ENCODE results near the gene PORCN. TPM values are rescaled to one million over a fixed set of nuclear protein-coding genes. Genes with fewer than 3 reads are reported as not detected.

Gene PORCN
- total RNA-seq, 4 donors from 2014 or later, result 11.4 to 18.7 (median 12.3) TPM

GRCh38 chrX:48560056-48560455 lies 51.3 kb downstream of the PORCN start:
- Histone ChIP-seq H3K4me3 (no peak overlapping the region), H3K4me1 (no peaks in the 10 kb centered on the region), H3K36me3 (peaks cover 0 to 12% of the 10 kb centered on the region in 2 donors), H3K27me3 (no peaks in the 10 kb centered on the region), H3K9me3 (no peaks in the 10 kb centered on the region), H3K27ac (no peak overlapping the region)
- DNase-seq, result no peak
- in situ Hi-C loops (cut with MboI; ENCODE audit: low sequenced_read_pairs in 4 of 4) (no loop called here), intact Hi-C loops (cut with DNase I; ENCODE audit: low total_unique reads) (no loop called here)
- no peak for ATAC-seq
- TF ChIP-seq CTCF (IDR thresholded peaks at IDR 0.05 in 4 of 5, conservative IDR thresholded peaks at IDR 0.05 in 1 of 5) (no peak), POLR2A (IDR thresholded peaks at IDR 0.05) (no peak)

- Histone ChIP-seq H3K4me3 (no peak overlapping the region), H3K27me3 (no peaks in the 10 kb centered on the region), H3K9me3 (no peaks in the 10 kb centered on the region), H3K4me1 (no peaks in the 10 kb centered on the region), H3K27ac (no peak overlapping the region), H3K36me3 (peaks cover 0 to 9% of the 10 kb centered on the region in 2 donors)
- DNase-seq, result no peak
- no peak for ATAC-seq
- intact Hi-C loops (cut with DNase I; ENCODE audit: low total_unique reads) (no loop called here), in situ Hi-C loops (cut with MboI; ENCODE audit: low sequenced_read_pairs in 4 of 4) (no loop called here)
- TF ChIP-seq CTCF (IDR thresholded peaks at IDR 0.05 in 4 of 5, conservative IDR thresholded peaks at IDR 0.05 in 1 of 5), result no peak
- no peak for TF ChIP-seq POLR2A (IDR thresholded peaks at IDR 0.05)
These were observed 51.9 kb downstream of the PORCN start for GRCh38 chrX:48560681-48561080.

DNA sequence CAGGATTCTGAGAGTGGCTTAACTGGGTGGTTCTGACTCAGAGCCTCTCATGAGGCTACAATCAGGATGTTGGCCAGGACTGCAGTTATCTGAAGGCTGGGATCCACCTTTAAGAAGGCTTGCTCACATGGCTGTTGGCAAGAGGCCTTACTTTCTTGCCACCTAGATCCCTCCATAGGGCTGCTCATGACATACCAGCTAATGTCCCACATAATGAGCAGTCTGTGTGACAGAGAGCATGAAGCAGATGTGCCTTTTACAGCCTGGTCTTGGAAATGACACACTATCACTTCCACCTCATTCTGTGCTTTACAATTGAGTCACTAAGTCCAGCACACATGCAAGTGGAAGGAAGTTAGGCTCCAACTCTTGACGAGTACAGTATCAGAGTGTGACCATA lies 61.2 kb downstream of the PORCN start:
- Histone ChIP-seq H3K4me3 (no peak overlapping the region), H3K9me3 (no peaks in the 10 kb centered on the region), H3K36me3 (no peaks in the 10 kb centered on the region), H3K4me1 (no peaks in the 10 kb centered on the region), H3K27me3 (no peaks in the 10 kb centered on the region), H3K27ac (no peak overlapping the region)
- intact Hi-C loops (cut with DNase I; ENCODE audit: low total_unique reads), result loop anchor here (10.0 kb wide), 1 partner anchor 95 kb away; the partner anchor contains the start of genes FTSJ1 and SLC38A5
- no peak for DNase-seq
- no peak for TF ChIP-seq POLR2A (IDR thresholded peaks at IDR 0.05)
- no peak for TF ChIP-seq CTCF (IDR thresholded peaks at IDR 0.05 in 4 of 5, conservative IDR thresholded peaks at IDR 0.05 in 1 of 5)
- in situ Hi-C loops (cut with MboI; ENCODE audit: low sequenced_read_pairs in 4 of 4), result no loop called here
- no peak for ATAC-seq

Other genes starting within 250 kb of the PORCN start
- gene SSX3, start 152.3 kb upstream of the PORCN start, total RNA-seq, result not detected
- gene SSX4, start 125.5 kb upstream of the PORCN start, total RNA-seq, result not detected
- not detected for gene SSX4B, start 97.0 kb upstream of the PORCN start, total RNA-seq
- gene SLC38A5, start 38.7 kb upstream of the PORCN start, total RNA-seq, result under 1 TPM in 2 of 4 donors, not detected in 2; 0.46 to 0.69 TPM
- gene FTSJ1, start 32.8 kb upstream of the PORCN start, total RNA-seq, result 10 to 100 TPM; 31.4 to 47.7 (median 38.2) TPM
- 1 to 10 TPM; 2.7 to 5.3 (median 4.3) TPM for gene EBP, start 12.8 kb downstream of the PORCN start, total RNA-seq
- 10 to 100 TPM; 10.3 to 14.8 (median 11.9) TPM for gene TBC1D25, start 30.7 kb downstream of the PORCN start, total RNA-seq
- gene RBM3, start 65.5 kb downstream of the PORCN start, total RNA-seq, result 10 to 100 TPM; 49.2 to 92.1 (median 59.9) TPM
- 100 to 1,000 TPM in 3 of 4 donors, 10 to 100 TPM in 1; 82.7 to 143 (median 133) TPM for gene WDR13, start 88.5 kb downstream of the PORCN start, total RNA-seq
- gene WAS, start 174.8 kb downstream of the PORCN start, total RNA-seq, result 1 to 10 TPM; 1.8 to 2.7 (median 2.5) TPM
- gene SUV39H1, start 187.7 kb downstream of the PORCN start, total RNA-seq, result 1 to 10 TPM; 1.7 to 6.1 (median 3.3) TPM

Data from gastrocnemius medialis (tissue), 4 donors.